Central memory CD4-positive, alpha-beta T cell (primary cell): Measurements from ENCODE around the gene ANKEF1.
"Not testable (repeated sequence)": the region's sequence is repeated elsewhere in the genome, so short reads cannot be mapped to it uniquely, and the experiment has no call there.

ENCODE experiments used
- DNase-seq: peaks from one replicate; pipeline ENCODE4 v3.0.0; 2022

ANKEF1 gene

GRCh38 chr20:10033905-10034650 is 709 bp upstream of the ANKEF1 start:
- DNase-seq: no peak

GRCh38 chr20:10036321-10036720 is 1.5 kb downstream of the ANKEF1 start:
- not testable (repeated sequence) for DNase-seq

- no peak for DNase-seq
These were observed 5.5 kb downstream of the ANKEF1 start for GRCh38 chr20:10040070-10040975.

GRCh38 chr20:10042086-10042485 is 7.3 kb downstream of the ANKEF1 start:
- no peak for DNase-seq

- DNase-seq: no peak
These were observed 12.6 kb downstream of the ANKEF1 start for GRCh38 chr20:10047427-10047826.

GRCh38 chr20:10051185-10051584 is 16.4 kb downstream of the ANKEF1 start:
- DNase-seq: no peak

GRCh38 chr20:10059006-10059405 is 24.2 kb downstream of the ANKEF1 start:
- no peak for DNase-seq

GRCh38 chr20:10060226-10060625 is 25.4 kb downstream of the ANKEF1 start:
- DNase-seq: no peak

GRCh38 chr20:10061641-10062040 is 26.9 kb downstream of the ANKEF1 start:
- no peak for DNase-seq

GRCh38 chr20:10063482-10063881 is 28.7 kb downstream of the ANKEF1 start:
- no peak for DNase-seq

- DNase-seq: no peak
These were observed 29.8 kb downstream of the ANKEF1 start for GRCh38 chr20:10064611-10065010.

GRCh38 chr20:10065154-10065833 is 30.5 kb downstream of the ANKEF1 start:
- DNase-seq: no peak

- no peak for DNase-seq
These were observed 32.5 kb downstream of the ANKEF1 start for GRCh38 chr20:10067321-10067720.

- no peak for DNase-seq
These were observed 39.7 kb downstream of the ANKEF1 start for GRCh38 chr20:10074513-10074912.

GRCh38 chr20:10075606-10076005 is 40.8 kb downstream of the ANKEF1 start:
- DNase-seq: no peak

GRCh38 chr20:10076126-10077080 is 41.6 kb downstream of the ANKEF1 start:
- no peak for DNase-seq

GRCh38 chr20:10077081-10077471 is 42.3 kb downstream of the ANKEF1 start:
- DNase-seq: no peak

GRCh38 chr20:10077886-10078285 is 43.1 kb downstream of the ANKEF1 start:
- DNase-seq: no peak

GRCh38 chr20:10078403-10078802 is 43.6 kb downstream of the ANKEF1 start:
- DNase-seq: no peak

GRCh38 chr20:10079964-10080363 is 45.2 kb downstream of the ANKEF1 start:
- DNase-seq: no peak

- no peak for DNase-seq
These were observed 45.8 kb downstream of the ANKEF1 start for GRCh38 chr20:10080574-10080973.
